RWPE1 (cell line): ENCODE data around the gene SZT2.

Source experiments
- CTCF ChIA-PET: fragments of 350-600 bp; sonication (Branson Sonifier 250); formaldehyde crosslinking; extraction: SDS; loops from one replicate; lab custom pipeline; 2021; lab: Yijun Ruan, JAX
- POLR2A ChIA-PET: fragments of 400-600 bp; formaldehyde crosslinking; extraction: SDS; loops from one replicate; lab custom pipeline; 2020; ENCODE audit warnings: antibody characterized with exemption; ENCODE audit not compliant: low non-redundant PET; lab: Yijun Ruan, JAX
- DNase-seq: peaks from one replicate; pipeline ENCODE4 v3.0.0; 2012; ENCODE audit warnings: low spot score
- H3K27ac ChIP-seq: fragments of 450-650 bp; 2 replicates; pipeline ENCODE4 v1.5.1; 2017
- TF ChIP-seq, protein P1 (sequence below): fragments of 450-650 bp; conservative IDR thresholded peaks from 2 replicates; pipeline ENCODE4 v1.5.1; 2017; ENCODE audit warnings: low read depth, mild to moderate bottlenecking

The SZT2 gene

GRCh38 chr1:43427941-43428340 lies 38.2 kb downstream of the SZT2 start:
- no peak overlapping the region; the same call in 1 of the 2 replicates for H3K27ac ChIP-seq
- no peak for DNase-seq
- TF ChIP-seq, protein P1, sequence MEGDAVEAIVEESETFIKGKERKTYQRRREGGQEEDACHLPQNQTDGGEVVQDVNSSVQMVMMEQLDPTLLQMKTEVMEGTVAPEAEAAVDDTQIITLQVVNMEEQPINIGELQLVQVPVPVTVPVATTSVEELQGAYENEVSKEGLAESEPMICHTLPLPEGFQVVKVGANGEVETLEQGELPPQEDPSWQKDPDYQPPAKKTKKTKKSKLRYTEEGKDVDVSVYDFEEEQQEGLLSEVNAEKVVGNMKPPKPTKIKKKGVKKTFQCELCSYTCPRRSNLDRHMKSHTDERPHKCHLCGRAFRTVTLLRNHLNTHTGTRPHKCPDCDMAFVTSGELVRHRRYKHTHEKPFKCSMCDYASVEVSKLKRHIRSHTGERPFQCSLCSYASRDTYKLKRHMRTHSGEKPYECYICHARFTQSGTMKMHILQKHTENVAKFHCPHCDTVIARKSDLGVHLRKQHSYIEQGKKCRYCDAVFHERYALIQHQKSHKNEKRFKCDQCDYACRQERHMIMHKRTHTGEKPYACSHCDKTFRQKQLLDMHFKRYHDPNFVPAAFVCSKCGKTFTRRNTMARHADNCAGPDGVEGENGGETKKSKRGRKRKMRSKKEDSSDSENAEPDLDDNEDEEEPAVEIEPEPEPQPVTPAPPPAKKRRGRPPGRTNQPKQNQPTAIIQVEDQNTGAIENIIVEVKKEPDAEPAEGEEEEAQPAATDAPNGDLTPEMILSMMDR: no peak
- CTCF ChIA-PET: interaction anchor here (0.5 kb wide), 1 partner anchor 199 kb away, joined by 5 read pairs; no protein-coding TSS in a partner anchor
- POLR2A ChIA-PET: no interaction called here

- CTCF ChIA-PET: no interaction called here
These were observed 41.1 kb downstream of the SZT2 start for GRCh38 chr1:43430831-43431230.

GRCh38 chr1:43431676-43432075 lies 42.0 kb downstream of the SZT2 start:
- CTCF ChIA-PET: no interaction called here
- no peak overlapping the region for H3K27ac ChIP-seq
- TF ChIP-seq, protein P1: no peak
- no peak for DNase-seq
- POLR2A ChIA-PET: no interaction called here

More at GRCh38 chr1:43430831-43431230, 41.1 kb downstream of the SZT2 start:
- DNase-seq: no peak
- H3K27ac ChIP-seq: no peak overlapping the region
- POLR2A ChIA-PET: no interaction called here
- TF ChIP-seq, protein P1: no peak

DNA sequence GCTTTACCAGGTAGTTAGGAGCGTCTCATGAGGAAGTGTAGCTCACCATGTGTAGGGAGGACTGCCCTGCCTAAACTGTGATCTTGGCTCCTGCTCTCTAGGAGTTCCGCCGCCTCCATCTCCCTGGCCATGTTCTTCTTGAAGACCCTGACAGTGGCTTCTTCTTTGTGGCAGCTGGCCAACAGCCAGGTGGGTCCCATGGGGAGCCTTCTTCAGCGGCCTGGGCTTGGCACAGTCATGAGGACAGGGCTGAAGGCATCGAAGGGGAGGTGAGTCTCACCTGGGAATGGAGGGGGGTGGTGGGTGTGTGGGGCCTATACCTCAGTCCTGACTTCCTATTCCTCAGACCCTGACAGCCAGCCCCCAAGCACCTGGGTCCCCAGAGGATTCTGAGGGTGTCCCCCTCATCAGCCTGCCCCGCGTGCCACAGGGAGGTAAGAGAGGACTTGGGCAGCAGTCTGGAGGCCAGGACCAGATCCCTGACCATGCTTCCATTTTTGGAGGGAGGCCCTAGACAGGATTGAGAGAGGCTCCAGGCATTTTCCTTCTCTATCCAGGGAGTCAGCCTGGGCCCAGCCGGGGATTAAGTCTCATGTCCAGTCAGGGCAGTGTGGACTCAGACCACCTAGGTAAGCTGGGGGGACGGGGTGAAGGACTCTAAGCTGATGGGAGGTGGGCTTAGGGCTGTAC lies 42.6 kb downstream of the SZT2 start:
- no peak for DNase-seq
- TF ChIP-seq, protein P1: no peak
- H3K27ac ChIP-seq: no peak overlapping the region
- CTCF ChIA-PET: no interaction called here
- POLR2A ChIA-PET: no interaction called here

GRCh38 chr1:43432907-43433306 lies 43.2 kb downstream of the SZT2 start:
- TF ChIP-seq, protein P1: no peak
- ChIA-PET POLR2A (no interaction called here), CTCF (no interaction called here)
- H3K27ac ChIP-seq: no peak overlapping the region
- no peak for DNase-seq

DNA sequence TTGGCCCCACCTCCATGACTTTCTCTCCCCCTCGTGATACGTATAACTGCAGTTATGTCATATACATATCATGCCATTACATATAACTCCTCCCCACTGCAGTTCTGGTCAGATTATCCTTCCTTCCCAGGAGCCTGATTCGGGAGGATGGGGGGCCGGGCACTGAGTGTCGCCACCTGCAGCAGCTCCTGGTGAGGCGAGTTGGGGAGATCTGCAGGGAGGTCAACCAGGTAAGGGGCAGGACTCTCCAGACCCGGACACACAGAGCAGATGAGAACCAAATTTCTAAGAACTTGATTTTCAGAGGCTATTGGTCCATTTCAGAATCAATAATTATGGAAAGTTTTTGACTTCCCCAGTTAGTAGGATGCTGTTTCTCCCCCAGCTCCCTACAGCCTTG lies 44.6 kb downstream of the SZT2 start:
- no peak overlapping the region for H3K27ac ChIP-seq
- POLR2A ChIA-PET: no interaction called here
- no peak for DNase-seq
- TF ChIP-seq, protein P1: no peak
- CTCF ChIA-PET: interaction anchor here (0.7 kb wide), 1 partner anchor 521 kb away, joined by 4 read pairs; no protein-coding TSS in a partner anchor
